Germinal center (tissue), 1 donor: ENCODE data around the gene RAPH1.
"Not testable (repeated sequence)": the region's sequence is repeated elsewhere in the genome, so short reads cannot be mapped to it uniquely, and the experiment has no call there.

ENCODE experiments used
- DNase-seq: peaks from one replicate; pipeline ENCODE4 v3.0.0; 2012; ENCODE audit warnings: mixed read lengths, low spot score

Gene RAPH1

GRCh38 chr2:203544402-203544801, 9.3 kb upstream of the RAPH1 start:
- no peak for DNase-seq

- no peak for DNase-seq
These were observed 8.8 kb upstream of the RAPH1 start for GRCh38 chr2:203543898-203544328.

GRCh38 chr2:203540598-203540997, 5.5 kb upstream of the RAPH1 start:
- DNase-seq: not testable (repeated sequence)

- not testable (repeated sequence) for DNase-seq
These were observed 3.1 kb upstream of the RAPH1 start for GRCh38 chr2:203538237-203538636.

GRCh38 chr2:203536586-203536951, 1.5 kb upstream of the RAPH1 start:
- not testable (repeated sequence) for DNase-seq

- DNase-seq: no peak
These were observed 884 bp upstream of the RAPH1 start for GRCh38 chr2:203535784-203536585.

- peak; percentile 40 for DNase-seq
These were observed 452 bp downstream of the RAPH1 start for GRCh38 chr2:203534621-203535077.

- DNase-seq: peak; percentile 25
These were observed 1.2 kb downstream of the RAPH1 start for GRCh38 chr2:203533676-203534591.

- no peak for DNase-seq
These were observed 2.0 kb downstream of the RAPH1 start for GRCh38 chr2:203532957-203533658.

- no peak for DNase-seq
These were observed 7.4 kb downstream of the RAPH1 start for GRCh38 chr2:203527719-203528118.

GRCh38 chr2:203513268-203513667, 21.8 kb downstream of the RAPH1 start:
- DNase-seq: not testable (repeated sequence)

- DNase-seq: peak; percentile 27
These were observed 24.2 kb downstream of the RAPH1 start for GRCh38 chr2:203510941-203511305.

GRCh38 chr2:203510256-203510940, 24.7 kb downstream of the RAPH1 start:
- DNase-seq: no peak

GRCh38 chr2:203503460-203503859, 31.6 kb downstream of the RAPH1 start:
- not testable (repeated sequence) for DNase-seq

- DNase-seq: no peak
These were observed 33.2 kb downstream of the RAPH1 start for GRCh38 chr2:203501873-203502272.

- DNase-seq: no peak
These were observed 34.1 kb downstream of the RAPH1 start for GRCh38 chr2:203500951-203501350.

GRCh38 chr2:203500297-203500696, 34.8 kb downstream of the RAPH1 start:
- DNase-seq: no peak

GRCh38 chr2:203498161-203498560, 36.9 kb downstream of the RAPH1 start:
- DNase-seq: no peak

- no peak for DNase-seq
These were observed 42.1 kb downstream of the RAPH1 start for GRCh38 chr2:203492965-203493364.

- no peak for DNase-seq
These were observed 44.7 kb downstream of the RAPH1 start for GRCh38 chr2:203490391-203490790.

GRCh38 chr2:203489531-203489930, 45.6 kb downstream of the RAPH1 start:
- no peak for DNase-seq
